ENCODE data around the gene ZNF622.

The ZNF622 gene

GRCh38 chr5:16483361-16483760 is 17.8 kb upstream of the ZNF622 start:
- Histone ChIP-seq H3K9ac (ENCODE audit: low read length) (no peak overlapping the region), H3K4me1 (ENCODE audit: insufficient read depth, low read length, severe bottlenecking) (no peaks in the 10 kb centered on the region), H3K79me2 (ENCODE audit: insufficient read depth, low read length) (no peaks in the 10 kb centered on the region), H3K9me3 (ENCODE audit: low read length) (no peaks in the 10 kb centered on the region), H3K36me3 (ENCODE audit: insufficient read depth, low read length) (no peaks in the 10 kb centered on the region), H3K9me2 (ENCODE audit: low read depth, low read length) (no peaks in the 10 kb centered on the region), H2AFZ (ENCODE audit: low read length) (no peak overlapping the region), H3K4me2 (ENCODE audit: low read length) (no peak overlapping the region), H3K4me3 (ENCODE audit: low read depth, low read length, poor library complexity, severe bottlenecking) (no peak overlapping the region), H3K27me3 (ENCODE audit: insufficient read depth, low read length) (no peaks in the 10 kb centered on the region), H3F3A (ENCODE audit: insufficient read depth, low read length) (no peaks in the 10 kb centered on the region), H3K27ac (ENCODE audit: low read depth, low read length, poor library complexity, severe bottlenecking) (no peak overlapping the region), H4K20me1 (ENCODE audit: insufficient read depth, low read length) (no peaks in the 10 kb centered on the region)
- no peak for TF ChIP-seq EZH2 (IDR thresholded peaks at IDR 0.05; ENCODE audit: borderline replicate concordance, low read length)
- no peak for TF ChIP-seq CTCF (IDR thresholded peaks at IDR 0.05; ENCODE audit: low read length)

GRCh38 chr5:16482891-16483290 is 17.3 kb upstream of the ZNF622 start:
- Histone ChIP-seq H3K9ac (ENCODE audit: low read length) (no peak overlapping the region), H3K27ac (ENCODE audit: low read depth, low read length, poor library complexity, severe bottlenecking) (no peak overlapping the region), H3K27me3 (ENCODE audit: insufficient read depth, low read length) (no peaks in the 10 kb centered on the region), H3K79me2 (ENCODE audit: insufficient read depth, low read length) (no peaks in the 10 kb centered on the region), H3K36me3 (ENCODE audit: insufficient read depth, low read length) (no peaks in the 10 kb centered on the region), H3K4me1 (ENCODE audit: insufficient read depth, low read length, severe bottlenecking) (no peaks in the 10 kb centered on the region), H3F3A (ENCODE audit: insufficient read depth, low read length) (no peaks in the 10 kb centered on the region), H3K4me2 (ENCODE audit: low read length) (no peak overlapping the region), H4K20me1 (ENCODE audit: insufficient read depth, low read length) (no peaks in the 10 kb centered on the region), H2AFZ (ENCODE audit: low read length) (no peak overlapping the region), H3K4me3 (ENCODE audit: low read depth, low read length, poor library complexity, severe bottlenecking) (no peak overlapping the region), H3K9me2 (ENCODE audit: low read depth, low read length) (no peaks in the 10 kb centered on the region), H3K9me3 (ENCODE audit: low read length) (no peaks in the 10 kb centered on the region)
- TF ChIP-seq EZH2 (IDR thresholded peaks at IDR 0.05; ENCODE audit: borderline replicate concordance, low read length) (no peak), CTCF (IDR thresholded peaks at IDR 0.05; ENCODE audit: low read length) (no peak)

GRCh38 chr5:16480821-16481538 is 15.4 kb upstream of the ZNF622 start:
- no peak overlapping the region for H3K4me2 ChIP-seq (ENCODE audit: low read length)
- TF ChIP-seq EZH2 (IDR thresholded peaks at IDR 0.05; ENCODE audit: borderline replicate concordance, low read length) = no peak
- no peak for TF ChIP-seq CTCF (IDR thresholded peaks at IDR 0.05; ENCODE audit: low read length)
- no peak overlapping the region for H3K9ac ChIP-seq (ENCODE audit: low read length)
- no peaks in the 10 kb centered on the region for H3K4me1 ChIP-seq (ENCODE audit: insufficient read depth, low read length, severe bottlenecking)
- H2AFZ ChIP-seq (ENCODE audit: low read length) = no peak overlapping the region
- H3K79me2 ChIP-seq (ENCODE audit: insufficient read depth, low read length) = no peaks in the 10 kb centered on the region
- H3K27ac ChIP-seq (ENCODE audit: low read depth, low read length, poor library complexity, severe bottlenecking) = no peak overlapping the region
- H3K9me3 ChIP-seq (ENCODE audit: low read length) = no peaks in the 10 kb centered on the region
- no peak overlapping the region for H3K4me3 ChIP-seq (ENCODE audit: low read depth, low read length, poor library complexity, severe bottlenecking)
- H4K20me1 ChIP-seq (ENCODE audit: insufficient read depth, low read length) = no peaks in the 10 kb centered on the region
- H3K27me3 ChIP-seq (ENCODE audit: insufficient read depth, low read length) = no peaks in the 10 kb centered on the region
- H3K9me2 ChIP-seq (ENCODE audit: low read depth, low read length) = no peaks in the 10 kb centered on the region
- H3F3A ChIP-seq (ENCODE audit: insufficient read depth, low read length) = no peaks in the 10 kb centered on the region
- no peaks in the 10 kb centered on the region for H3K36me3 ChIP-seq (ENCODE audit: insufficient read depth, low read length)
